Vein endothelial cell (primary cell): ENCODE data around the gene KIAA0232. TPM values are rescaled to one million over a fixed set of nuclear protein-coding genes. Genes with fewer than 3 reads are reported as not detected.

Source experiments
- total RNA-seq: library from RNA; depleted of rRNA; stranded (reverse); fragments of >200 nt; gene quantifications from 2 replicates; pipeline ENCODE4 v1.2.3, GENCODE V29; 2012

The KIAA0232 gene, protein sequence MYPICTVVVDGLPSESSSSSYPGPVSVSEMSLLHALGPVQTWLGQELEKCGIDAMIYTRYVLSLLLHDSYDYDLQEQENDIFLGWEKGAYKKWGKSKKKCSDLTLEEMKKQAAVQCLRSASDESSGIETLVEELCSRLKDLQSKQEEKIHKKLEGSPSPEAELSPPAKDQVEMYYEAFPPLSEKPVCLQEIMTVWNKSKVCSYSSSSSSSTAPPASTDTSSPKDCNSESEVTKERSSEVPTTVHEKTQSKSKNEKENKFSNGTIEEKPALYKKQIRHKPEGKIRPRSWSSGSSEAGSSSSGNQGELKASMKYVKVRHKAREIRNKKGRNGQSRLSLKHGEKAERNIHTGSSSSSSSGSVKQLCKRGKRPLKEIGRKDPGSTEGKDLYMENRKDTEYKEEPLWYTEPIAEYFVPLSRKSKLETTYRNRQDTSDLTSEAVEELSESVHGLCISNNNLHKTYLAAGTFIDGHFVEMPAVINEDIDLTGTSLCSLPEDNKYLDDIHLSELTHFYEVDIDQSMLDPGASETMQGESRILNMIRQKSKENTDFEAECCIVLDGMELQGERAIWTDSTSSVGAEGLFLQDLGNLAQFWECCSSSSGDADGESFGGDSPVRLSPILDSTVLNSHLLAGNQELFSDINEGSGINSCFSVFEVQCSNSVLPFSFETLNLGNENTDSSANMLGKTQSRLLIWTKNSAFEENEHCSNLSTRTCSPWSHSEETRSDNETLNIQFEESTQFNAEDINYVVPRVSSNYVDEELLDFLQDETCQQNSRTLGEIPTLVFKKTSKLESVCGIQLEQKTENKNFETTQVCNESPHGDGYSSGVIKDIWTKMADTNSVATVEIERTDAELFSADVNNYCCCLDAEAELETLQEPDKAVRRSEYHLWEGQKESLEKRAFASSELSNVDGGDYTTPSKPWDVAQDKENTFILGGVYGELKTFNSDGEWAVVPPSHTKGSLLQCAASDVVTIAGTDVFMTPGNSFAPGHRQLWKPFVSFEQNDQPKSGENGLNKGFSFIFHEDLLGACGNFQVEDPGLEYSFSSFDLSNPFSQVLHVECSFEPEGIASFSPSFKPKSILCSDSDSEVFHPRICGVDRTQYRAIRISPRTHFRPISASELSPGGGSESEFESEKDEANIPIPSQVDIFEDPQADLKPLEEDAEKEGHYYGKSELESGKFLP (N-terminal part only)
- total RNA-seq, result 22.5 and 26.8 TPM in 2 replicates

DNA sequence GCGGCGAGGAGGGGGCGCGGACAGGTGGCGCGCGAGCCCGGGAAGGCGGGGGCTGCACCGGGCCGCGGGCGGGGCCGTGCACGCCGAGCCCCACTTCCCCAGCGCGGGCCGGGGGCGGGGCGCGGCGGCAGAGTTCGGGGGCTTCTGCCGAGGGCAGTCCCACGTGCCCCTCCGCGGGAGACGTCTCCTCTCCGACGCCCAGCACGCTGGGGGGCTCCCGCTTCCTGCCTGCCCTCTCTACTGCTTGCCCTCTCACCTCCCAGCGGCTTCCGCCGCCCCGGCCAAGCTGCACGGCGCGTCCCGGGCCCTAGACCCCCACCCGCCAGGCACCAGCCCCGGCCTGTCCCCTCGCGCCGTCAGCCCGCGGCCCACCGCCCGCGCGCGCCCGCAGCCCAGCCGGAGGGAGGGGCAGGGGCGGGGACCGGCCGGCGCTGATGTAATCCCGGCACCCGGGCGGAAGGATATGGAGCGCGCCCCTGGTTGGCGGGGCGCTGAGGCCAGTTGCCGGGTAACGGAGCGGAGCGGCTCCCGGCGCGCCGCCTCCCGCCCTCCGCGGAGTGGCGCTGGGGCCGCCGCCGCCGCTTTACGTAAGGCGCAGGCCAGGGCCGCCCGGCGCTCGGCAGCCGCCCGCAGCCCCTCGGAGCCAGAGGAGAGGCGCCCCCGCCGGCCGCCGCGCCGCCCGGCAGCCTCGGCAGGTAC, at the start of gene KIAA0232:
Gene KIAA0232 (plus strand): TSS at position 581 of the 699 bp plus-strand sequence. CDS start 41,727 bp downstream, outside the sequence.

DNA sequence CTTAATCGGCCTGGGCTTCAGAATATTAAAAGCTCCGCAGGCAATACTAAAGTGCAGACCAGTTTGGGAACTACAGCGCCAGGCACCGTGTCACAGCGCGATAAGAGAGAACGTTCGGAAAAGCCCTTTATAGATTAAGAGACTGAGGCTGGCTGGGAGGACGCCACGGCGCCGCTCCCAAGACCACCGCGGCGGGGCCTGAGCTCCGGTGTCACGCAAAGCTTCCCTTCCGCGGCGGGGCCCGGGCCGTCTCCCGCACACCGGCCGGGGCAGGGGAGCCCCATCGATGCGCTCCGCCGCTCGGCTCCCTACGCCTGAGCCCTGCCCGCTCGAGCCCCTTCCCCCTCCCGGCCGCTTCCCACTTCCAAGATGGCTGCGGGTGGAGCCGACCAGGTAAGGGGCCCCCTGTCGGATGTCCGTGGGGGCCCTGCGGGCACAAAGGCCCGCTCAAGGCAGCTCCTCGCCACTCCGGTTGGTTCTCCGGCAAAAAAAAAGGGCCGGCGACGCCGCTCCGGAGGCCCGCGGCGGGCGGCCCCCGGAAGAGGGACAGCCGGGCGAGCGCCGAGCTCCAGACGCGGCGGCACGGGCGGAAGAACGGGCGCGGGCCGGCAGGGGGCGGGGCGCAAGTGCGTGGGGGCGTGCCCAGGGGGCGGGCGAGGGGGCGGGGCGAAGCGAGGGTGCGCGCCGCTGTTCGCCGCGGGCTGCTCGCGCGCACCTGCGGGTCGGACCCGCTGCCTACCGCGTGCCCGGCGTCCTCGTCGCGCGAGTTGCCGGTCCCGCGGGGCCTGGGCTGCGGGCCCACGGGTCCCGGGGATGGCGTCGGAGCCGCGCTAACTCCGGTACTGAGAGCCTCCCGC, 126.8 kb downstream of the KIAA0232 start, which contains the start of gene TBC1D14:
Gene TBC1D14 (plus strand): TSS at position 714 of the 857 bp plus-strand sequence. CDS start 13,564 bp downstream, outside the sequence.

Other genes starting within 250 kb of the KIAA0232 start
- gene MAN2B2, start 207.5 kb upstream of the KIAA0232 start, total RNA-seq, result 17.7 and 19.9 TPM in 2 replicates
- 113 and 114 TPM in 2 replicates for gene MRFAP1, start 142.0 kb upstream of the KIAA0232 start, total RNA-seq
- gene S100P, start 88.8 kb upstream of the KIAA0232 start, total RNA-seq, result not detected in 2 replicates
- 27.1 and 39.4 TPM in 2 replicates for gene MRFAP1L1, start 72.9 kb upstream of the KIAA0232 start, total RNA-seq
- gene BLOC1S4, start 66.6 kb upstream of the KIAA0232 start, total RNA-seq, result 8.3 and 12.4 TPM in 2 replicates
- gene TBC1D14, start 127.1 kb downstream of the KIAA0232 start, total RNA-seq, result 30.7 and 33.3 TPM in 2 replicates